Uterus (tissue), 2 donors: Measurements from ENCODE around the gene SMIM5.

Source experiments
- POLR2A ChIP-seq, 2 donors: fragments of 450-650 bp; IDR thresholded peaks; one replicate each; pipeline ENCODE4 v1.6.1; 2016; ENCODE audit warnings: antibody characterized with exemption in 2 of 2, mild to moderate bottlenecking in 1 of 2, moderate library complexity in 1 of 2
- TF ChIP-seq, protein P1 (sequence below), 4 experiments: fragments of 200-600 bp in 2 of 4; fragments of 450-650 bp in 2 of 4; sonication (generic) in 2 of 4; IDR thresholded peaks; one replicate each; pipeline ENCODE4 v1.5.1; 2016 to 2019; ENCODE audit warnings: antibody characterized with exemption in 4 of 4, mild to moderate bottlenecking in 2 of 4, moderate library complexity in 1 of 4

DNA sequence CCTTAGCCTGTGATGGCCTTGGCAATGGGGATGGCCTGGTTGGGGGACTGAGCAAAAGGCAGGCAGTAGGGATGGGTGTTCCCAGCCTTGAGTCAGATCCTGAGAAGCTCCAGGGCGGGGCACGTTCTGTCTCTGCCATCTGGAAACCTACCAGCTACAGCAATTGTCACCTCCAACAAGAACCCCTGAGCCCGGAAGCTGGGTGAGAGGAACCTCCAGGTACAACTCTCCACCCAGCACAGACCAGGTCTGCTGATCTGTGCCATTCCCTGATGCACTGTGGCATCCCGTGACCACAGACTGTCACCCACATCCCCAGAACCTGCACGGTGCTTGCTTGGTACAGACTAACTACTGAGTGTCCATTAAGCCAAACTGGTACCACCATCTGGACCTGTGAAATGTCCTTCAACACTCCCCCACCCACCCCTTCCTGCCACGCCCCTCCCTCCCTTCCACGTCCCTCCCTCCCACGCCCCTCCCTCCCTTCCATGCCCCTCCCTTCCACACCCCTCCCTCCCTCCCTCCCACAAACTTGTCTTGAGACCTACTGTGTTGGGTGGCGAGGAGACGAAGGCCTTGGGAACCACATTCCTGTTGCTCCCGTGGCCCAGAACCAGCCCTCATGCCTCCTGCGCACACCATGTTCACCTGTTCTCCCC lies 29.1 kb upstream of the SMIM5 start:
- no peak for TF ChIP-seq POLR2A (IDR thresholded peaks at IDR 0.05)
- TF ChIP-seq, protein P1, sequence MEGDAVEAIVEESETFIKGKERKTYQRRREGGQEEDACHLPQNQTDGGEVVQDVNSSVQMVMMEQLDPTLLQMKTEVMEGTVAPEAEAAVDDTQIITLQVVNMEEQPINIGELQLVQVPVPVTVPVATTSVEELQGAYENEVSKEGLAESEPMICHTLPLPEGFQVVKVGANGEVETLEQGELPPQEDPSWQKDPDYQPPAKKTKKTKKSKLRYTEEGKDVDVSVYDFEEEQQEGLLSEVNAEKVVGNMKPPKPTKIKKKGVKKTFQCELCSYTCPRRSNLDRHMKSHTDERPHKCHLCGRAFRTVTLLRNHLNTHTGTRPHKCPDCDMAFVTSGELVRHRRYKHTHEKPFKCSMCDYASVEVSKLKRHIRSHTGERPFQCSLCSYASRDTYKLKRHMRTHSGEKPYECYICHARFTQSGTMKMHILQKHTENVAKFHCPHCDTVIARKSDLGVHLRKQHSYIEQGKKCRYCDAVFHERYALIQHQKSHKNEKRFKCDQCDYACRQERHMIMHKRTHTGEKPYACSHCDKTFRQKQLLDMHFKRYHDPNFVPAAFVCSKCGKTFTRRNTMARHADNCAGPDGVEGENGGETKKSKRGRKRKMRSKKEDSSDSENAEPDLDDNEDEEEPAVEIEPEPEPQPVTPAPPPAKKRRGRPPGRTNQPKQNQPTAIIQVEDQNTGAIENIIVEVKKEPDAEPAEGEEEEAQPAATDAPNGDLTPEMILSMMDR (IDR thresholded peaks at IDR 0.05): no peak
